ENCODE data around the gene TDRD1.
A peak's percentile ranks its signal among the peaks of the same experiment; 100 is the strongest.
"Not testable (repeated sequence)": the region's sequence is repeated elsewhere in the genome, so short reads cannot be mapped to it uniquely, and the experiment has no call there.

TDRD1 gene, protein sequence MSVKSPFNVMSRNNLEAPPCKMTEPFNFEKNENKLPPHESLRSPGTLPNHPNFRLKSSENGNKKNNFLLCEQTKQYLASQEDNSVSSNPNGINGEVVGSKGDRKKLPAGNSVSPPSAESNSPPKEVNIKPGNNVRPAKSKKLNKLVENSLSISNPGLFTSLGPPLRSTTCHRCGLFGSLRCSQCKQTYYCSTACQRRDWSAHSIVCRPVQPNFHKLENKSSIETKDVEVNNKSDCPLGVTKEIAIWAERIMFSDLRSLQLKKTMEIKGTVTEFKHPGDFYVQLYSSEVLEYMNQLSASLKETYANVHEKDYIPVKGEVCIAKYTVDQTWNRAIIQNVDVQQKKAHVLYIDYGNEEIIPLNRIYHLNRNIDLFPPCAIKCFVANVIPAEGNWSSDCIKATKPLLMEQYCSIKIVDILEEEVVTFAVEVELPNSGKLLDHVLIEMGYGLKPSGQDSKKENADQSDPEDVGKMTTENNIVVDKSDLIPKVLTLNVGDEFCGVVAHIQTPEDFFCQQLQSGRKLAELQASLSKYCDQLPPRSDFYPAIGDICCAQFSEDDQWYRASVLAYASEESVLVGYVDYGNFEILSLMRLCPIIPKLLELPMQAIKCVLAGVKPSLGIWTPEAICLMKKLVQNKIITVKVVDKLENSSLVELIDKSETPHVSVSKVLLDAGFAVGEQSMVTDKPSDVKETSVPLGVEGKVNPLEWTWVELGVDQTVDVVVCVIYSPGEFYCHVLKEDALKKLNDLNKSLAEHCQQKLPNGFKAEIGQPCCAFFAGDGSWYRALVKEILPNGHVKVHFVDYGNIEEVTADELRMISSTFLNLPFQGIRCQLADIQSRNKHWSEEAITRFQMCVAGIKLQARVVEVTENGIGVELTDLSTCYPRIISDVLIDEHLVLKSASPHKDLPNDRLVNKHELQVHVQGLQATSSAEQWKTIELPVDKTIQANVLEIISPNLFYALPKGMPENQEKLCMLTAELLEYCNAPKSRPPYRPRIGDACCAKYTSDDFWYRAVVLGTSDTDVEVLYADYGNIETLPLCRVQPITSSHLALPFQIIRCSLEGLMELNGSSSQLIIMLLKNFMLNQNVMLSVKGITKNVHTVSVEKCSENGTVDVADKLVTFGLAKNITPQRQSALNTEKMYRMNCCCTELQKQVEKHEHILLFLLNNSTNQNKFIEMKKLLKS

DNA sequence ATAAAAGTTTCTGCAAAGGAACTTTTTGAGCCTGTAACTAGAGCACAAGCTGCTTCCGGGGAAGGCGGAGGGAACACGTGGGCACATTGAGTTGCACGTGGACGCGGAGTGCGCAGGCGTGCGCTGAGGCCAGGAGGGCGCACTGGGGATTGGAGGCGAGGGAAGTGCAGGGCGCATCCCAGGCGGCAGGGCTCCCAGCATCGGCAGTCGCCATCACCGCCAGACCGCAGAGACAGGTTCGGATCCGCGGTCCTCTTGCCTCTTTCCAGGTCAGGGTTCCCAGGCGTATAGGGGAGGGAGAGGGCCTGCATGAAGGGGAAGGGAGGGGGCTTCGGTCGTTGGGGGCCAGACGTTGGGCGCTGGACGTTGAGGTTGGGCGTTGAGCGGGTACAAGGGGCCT lies at the start of gene TDRD1:
TDRD1 (plus strand) TSS at position 206 of the 400 bp plus-strand sequence. CDS start 8,479 bp downstream, outside the sequence.
- no peak for DNase-seq (ENCODE audit: low spot score)

DNA sequence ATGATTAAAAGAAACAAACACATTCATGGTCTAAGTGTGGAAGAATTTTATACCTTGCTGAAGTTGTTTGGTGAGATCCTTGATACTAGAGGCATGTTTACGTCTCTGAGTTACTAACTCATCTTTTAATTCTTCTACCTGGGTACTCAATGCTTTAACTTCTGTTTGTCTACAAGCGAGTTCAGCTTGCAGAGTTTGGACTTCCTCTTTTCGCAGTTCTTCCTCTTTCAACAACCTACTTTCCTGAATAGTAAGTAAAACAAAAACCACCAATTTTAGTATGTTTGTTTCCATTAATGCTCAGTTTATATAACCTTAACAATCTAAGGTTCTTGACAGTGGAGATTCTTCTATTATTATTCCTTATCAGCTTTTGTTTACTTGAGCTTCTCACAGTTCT lies 48.1 kb upstream of the TDRD1 start:
- DNase-seq (ENCODE audit: low spot score): no peak

DNA sequence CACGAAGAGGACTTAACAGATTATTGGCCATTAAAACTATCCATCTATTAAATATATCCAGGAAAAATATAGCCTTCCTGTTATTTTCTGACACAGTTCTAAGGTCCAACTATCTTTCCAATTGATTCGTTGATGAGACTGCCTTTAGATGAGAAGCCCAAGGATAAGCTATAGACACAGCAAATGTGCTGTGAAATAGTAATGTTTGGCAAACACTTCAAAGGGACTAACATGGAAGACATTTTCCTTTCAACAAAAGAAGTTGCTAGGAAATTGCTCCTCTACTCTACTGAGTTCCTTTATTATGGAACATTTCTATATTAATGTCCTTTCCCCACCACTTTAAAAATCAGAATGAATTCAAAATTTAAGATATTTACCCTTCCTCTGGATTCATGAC lies 43.7 kb upstream of the TDRD1 start:
- DNase-seq (ENCODE audit: low spot score): no peak

DNA sequence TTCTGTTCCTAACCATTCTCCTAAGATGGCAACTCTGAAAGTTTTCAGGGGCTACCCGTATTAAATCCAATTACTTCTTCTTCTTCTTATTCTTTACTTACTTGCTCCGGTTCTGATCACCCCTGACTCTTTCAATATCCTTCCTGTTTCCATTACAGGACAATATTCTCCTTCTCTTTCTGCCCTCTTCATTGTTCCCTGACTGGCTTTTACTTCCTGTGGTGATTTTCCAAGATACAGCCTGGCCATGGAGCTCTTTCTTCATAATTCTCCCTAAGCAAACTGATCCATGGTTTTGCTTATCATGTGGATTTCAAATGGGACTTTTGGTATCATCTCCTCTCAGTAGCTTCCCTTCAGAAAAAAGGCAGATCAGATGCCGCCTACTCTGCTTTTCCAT lies 40.6 kb upstream of the TDRD1 start:
- DNase-seq (ENCODE audit: low spot score): no peak

DNA sequence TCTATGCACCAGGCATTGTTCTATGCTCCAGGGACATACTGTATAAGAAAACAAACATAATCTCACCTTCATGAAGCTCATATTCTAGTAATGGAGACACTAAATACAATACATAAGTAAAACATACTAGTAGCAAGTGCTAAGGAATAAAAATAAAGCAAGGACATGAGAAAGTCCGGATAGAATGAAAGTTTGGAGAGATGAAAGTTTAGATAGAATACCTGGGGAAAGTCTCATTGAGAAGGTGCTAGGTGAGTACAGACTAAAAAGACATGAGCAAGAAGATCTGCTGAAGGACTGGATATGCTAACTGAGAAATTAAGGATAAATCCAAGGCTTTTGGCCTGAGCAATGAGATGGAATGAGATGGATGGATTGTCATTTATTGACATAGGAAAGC lies 39.1 kb upstream of the TDRD1 start:
- DNase-seq (ENCODE audit: low spot score): no peak

DNA sequence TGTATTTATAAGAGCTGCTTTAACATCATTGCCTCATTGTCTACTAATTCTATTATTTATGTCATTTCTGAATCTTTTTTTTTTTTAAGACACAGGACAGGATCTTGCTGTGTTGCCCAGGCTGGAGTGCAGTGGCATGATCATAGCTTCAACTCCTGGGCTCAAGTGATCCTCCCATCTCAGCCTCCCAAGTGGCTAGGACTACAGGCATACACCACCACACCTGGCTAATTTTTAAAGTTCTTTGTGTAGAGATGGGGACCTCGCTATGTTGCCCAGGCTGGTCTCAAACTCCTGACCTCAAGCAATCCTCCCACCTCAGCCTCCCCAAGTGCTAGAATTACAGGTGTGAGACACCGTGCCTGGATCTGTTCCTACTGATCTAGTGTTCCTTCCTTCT lies 38.3 kb upstream of the TDRD1 start:
- DNase-seq (ENCODE audit: low spot score): not testable (repeated sequence)

DNA sequence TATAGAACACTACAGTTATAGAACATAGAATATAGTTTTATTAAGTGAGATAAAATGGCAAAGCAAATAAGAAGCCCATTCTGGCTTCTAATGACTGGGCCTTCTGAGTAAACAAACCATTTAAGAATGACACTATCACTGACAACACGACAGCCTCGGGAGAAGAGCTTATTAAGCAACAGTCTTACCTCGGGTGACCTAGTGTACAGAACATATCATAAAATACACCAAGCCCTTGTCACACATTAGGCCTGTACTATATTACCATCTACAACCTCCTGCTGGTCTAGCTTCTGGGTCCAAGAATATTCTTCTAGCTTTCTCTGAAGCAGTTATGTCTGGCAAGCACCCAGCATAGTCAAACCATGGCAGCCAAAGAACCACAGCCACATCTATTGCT lies 37.1 kb upstream of the TDRD1 start:
- DNase-seq (ENCODE audit: low spot score): no peak

DNA sequence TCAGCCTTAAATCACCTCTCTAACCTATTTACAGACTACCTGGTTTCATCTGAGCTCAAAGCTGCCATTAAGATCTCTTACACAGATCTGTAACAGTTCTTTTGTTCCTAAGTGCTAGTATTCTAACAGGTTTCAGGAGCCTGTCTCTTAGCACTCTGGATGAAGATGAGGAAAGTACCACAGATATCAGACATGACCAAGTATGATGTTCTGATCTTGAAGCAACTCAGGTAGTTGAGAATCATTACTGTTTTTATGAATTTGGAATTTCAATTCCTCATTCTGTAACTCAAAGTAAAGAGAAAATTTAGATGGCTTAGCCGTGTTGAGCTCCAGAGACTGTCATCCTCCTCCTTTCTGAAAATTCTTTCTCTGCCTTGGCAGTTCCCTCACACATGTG lies 36.0 kb upstream of the TDRD1 start:
- no peak for DNase-seq (ENCODE audit: low spot score)

DNA sequence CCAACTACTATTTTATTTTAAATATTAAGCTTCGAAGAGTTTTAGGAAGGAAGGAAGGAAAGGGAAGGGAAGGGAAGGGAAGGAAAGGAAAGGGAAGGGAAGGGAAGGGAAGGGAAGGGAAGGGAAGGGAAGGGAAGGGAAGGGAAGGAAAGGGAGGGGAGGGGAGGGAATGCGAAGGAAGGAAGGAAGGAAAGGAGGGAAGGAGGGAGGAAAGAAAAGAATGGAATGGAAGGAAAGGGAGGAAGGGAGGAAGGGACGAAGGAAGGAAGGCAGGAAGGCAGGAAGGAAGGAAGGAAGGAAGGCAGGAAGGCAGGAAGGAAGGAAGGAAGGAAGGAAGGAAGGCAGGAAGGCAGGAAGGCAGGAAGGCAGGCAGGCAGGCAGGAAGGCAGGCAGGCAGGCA lies 29.7 kb upstream of the TDRD1 start:
- not testable (repeated sequence) for DNase-seq (ENCODE audit: low spot score)

DNA sequence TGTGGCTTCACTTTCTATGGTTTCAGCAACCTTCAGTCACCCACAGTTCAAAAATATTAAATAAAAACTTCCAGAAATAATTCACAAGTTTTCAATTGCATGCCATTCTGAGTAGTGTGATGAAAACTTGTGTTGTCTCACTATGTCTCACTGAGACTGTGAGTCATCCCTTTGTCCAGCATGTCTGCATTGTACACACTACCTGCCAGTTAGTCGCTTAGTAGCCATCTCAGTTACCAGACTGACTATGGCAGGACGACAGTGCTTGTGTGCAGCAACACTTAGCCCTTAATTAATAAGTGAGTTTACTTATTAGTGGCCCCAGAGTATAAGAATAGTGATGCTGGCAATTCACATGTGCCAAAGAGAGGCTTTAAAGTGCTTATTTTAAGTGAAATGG lies 27.7 kb upstream of the TDRD1 start:
- no peak for DNase-seq (ENCODE audit: low spot score)

DNA sequence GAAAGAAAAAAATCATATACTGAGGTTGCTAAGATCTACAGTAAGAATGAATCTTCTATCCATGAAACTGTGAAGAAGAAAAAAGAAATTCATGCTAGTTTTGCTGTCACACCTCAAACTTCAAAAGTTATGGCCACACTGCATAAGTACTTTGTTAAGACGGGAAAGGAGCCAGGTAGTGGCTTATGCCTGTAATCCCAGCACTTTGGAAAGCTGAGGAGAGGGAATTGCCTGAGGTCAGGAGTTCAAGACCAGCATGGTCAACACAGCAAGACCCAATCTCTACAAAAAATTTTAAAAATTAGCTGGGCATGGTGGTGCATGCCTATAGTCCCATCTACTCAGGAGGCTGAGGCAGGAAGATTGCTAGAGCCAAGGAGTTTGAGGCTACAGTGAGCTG lies 27.3 kb upstream of the TDRD1 start:
- DNase-seq (ENCODE audit: low spot score): no peak

DNA sequence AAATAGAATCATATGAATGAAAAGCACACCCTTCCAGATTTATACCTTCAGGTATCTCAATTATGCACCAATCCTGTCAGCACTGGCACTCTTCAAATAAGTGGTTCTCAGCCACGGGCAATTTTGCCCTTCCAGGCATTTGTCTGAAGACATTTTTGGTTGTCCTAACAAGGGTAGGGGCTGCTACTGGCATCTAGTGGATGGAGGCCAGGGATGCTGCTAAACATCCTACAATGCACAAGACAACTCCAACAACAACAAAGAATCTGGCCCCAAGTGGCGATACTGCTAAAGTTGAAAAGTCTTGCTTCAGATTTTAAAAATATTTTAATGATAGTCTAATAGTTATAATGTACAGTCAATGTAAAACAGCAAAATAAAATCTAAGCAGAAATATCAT lies 21.2 kb upstream of the TDRD1 start:
- DNase-seq (ENCODE audit: low spot score): no peak

DNA sequence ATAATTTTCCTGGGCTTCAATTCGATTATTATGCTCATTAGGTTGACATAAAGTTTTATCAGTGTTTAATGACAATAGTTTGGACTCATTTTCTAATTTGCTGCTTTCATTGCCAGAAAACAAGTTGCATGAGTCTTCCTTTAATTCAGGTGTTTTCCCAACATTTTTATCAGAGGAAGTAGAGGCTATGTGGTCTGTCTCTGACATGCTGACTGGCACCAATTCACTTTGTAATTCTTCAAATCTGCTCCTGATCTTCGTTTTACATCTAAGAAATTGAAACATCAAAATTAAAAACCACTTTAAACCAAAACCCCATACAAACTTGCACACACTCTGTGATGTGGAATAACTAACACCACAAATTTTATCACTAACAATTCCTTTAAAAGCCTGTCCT lies 16.1 kb upstream of the TDRD1 start:
- no peak for DNase-seq (ENCODE audit: low spot score)

DNA sequence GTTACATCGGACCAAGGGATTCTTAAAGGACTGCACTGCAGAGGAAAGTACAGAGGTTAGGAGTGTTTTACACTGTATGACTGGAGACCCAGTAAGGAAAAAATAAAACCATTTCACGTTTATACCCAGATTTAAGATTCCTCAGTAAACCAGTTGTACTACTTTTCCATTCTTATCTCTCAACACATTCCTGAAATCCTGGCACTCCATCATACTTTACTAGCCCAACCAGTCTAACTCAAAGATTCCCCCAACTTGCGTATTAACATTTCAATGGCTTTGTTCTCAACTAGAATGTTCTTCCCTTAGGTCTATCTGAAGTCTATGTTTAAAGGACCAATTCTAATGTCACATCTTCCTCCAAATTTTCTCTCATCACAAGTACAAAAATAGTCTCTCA lies 13.1 kb upstream of the TDRD1 start:
- no peak for DNase-seq (ENCODE audit: low spot score)

DNA sequence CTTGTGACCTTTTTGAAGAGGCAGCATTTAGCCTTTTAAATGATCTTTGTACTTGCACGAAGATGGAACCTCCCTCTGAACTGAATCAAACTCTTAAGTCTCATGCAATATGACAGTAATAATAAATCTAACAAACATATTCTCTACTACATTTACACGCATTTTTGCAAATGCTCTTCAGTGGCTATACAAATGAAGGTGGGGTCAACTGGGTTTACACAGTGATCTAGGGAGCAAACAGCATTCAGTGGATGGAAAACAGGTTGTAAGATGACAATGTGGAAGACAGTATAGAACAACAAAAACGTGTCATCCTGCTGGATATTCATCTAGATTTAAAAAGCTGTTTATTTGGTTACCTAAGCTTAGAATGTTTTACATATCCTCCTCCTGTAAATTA lies 12.7 kb upstream of the TDRD1 start:
- DNase-seq (ENCODE audit: low spot score): no peak

DNA sequence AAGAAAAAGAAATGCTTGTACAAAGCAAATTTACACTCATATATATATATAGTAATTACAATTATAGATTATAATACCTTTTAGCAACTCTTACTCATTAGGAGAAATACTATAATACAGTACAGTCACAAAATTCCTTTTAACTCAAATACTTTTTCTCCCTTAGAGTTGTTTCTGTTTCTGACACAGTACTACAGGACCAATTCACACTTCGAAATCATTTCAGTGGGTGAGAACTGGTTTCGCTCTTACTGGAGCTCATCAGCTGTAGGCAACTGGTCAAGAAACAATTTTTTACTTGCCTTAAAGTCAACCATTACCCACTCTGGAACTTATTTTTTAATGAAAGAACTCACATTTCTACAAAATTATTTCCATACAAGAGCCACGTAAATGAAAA lies 11.2 kb upstream of the TDRD1 start:
- no peak for DNase-seq (ENCODE audit: low spot score)

DNA sequence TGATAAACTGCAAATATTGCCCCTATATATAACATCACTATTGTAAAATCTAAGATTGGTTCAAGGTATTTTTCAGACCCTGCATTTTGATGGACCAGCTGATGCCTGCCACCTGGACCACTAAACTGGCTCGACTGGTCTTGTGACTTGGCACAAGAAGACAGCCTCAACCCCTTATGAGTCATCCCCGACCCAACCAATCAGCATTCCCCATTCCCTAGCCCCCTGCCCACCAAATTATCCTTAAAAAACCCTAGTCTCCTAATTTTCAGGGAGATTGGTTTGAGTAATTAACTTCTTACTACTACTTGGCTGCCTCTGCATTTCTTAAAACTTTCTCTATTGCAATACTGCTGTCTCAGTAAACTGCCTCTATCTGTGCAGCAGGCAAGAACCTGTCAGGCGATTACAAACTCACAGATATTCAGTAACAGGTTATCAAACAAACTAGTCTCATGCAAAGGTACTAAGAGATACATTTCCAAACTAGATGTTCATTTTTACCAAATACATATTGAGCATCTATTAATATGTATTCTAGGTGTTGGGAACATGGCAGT lies 10.6 kb upstream of the TDRD1 start:
- no peak for DNase-seq (ENCODE audit: low spot score)

DNA sequence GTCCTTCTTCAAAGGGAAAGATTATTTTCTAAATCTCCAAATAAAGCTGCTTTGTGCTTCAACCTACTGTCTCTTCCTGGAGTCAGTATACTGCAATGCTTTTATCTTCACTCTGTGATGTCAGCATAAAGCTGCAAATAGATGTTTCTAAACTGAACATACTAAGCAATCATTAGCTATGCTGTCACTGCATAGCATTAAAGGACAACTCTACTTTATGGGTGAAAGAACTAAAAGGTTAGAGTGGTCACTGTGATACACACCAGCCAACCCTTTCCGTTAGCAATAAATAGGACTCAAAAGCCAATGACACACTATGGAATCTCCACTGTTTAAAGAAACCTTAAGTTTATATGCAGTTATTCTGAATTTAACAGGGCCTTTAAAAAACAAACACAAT lies 6.9 kb upstream of the TDRD1 start:
- no peak for DNase-seq (ENCODE audit: low spot score)

DNA sequence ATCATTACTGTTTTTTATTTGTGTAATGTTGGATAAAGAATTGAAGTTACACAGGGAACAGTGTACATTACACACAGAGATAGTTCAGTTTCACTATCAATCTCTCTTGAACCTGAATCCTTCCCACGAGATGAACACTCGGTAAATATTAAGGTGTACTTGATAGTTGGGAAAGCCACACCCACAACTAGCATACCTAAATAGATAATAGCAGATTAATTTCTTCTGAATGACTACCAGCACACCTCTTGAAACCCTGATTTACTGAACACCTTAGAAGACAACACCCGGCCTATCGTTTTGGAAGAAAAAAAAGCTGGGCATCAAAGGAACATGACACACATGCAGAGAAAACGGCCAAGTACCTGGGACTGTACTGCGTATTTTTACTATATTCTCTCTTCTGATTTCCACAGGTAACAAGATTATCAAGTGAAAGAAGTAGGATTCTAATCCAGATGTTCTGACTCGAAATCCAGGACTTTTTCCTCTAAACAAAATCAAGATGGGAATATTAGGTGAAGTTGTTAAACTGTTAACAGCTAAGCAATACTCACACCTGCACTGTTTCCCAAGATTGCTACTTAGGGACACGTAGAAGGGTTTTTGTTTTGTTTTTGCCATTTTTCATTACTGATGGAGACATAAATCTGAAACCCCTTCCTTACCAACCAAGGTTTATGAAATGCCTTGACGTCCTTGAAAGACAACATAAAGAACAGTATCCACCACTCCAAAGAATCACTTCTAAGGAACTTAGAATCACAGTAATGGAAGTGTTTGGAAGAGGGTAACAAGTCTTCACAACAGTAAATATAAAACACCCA lies 6.2 kb upstream of the TDRD1 start:
- no peak for DNase-seq (ENCODE audit: low spot score)

DNA sequence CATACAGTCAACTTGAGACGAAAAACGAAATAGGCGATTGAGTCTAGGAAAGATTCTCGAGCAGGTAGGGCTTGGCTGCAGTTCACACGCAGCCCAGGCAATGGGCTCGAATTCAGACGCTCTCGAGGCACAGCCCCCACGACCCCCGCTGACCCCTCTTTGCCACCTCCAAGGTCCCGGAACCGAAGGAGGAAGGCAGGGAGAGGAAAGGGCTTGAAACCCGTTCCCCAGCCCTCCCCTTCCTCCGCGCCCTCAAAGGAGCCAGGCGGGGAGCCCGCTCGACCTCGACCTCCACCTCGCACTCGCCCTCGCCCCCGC lies 5.6 kb upstream of the TDRD1 start:
- no peak for DNase-seq (ENCODE audit: low spot score)

DNA sequence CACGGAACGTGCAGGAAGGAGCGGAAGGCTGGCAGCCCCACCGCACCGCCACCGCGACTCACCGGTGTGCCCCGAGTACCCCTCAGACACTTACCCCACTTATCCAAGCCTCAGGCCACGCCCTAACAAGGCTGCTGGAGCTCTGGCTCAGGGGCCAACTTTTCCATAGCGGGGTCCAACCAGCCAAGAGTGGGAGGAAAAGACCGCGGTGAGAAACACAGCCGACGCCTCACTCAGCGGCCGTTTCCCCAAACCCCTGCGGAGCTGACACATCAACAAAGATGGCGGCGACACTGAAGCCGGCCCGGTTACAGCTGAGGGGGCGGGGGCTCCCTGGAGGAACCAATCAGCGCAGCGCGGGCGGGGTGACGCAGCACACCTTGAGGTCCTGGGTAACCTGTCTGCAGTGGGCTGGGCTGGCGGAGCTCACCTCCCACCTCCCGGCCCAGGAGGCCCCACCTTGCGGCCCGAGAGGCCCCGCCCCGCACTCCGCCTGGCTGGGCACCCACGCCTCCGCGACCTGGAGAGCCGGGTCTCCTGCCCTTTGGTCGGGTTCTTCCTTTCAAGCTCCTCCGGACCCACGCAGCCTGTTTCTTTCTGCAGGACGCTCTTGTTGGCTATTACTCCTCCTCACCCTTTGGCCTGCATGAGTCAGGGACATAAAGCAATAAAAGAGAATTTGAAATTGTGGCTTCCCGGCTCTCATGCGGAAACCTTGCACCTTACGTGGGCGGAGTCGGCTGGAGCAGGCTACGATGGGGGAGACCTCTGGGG lies 5.0 kb upstream of the TDRD1 start, which contains the start of gene CCDC186:
CCDC186 (minus strand) TSS at position 283 of the 774 bp plus-strand sequence. CDS start 10,935 bp downstream, outside the sequence.
- DNase-seq (ENCODE audit: low spot score): peak; percentile 97
